Right atrium auricular region (tissue), 2 donors: ENCODE results near the gene GAK. TPM values are rescaled to one million over a fixed set of nuclear protein-coding genes. Genes with fewer than 3 reads are reported as not detected.

ENCODE experiments used
- DNase-seq: peaks from one replicate; pipeline ENCODE4 v3.0.0-alpha.2; 2019; ENCODE audit warnings: low spot score
- H3K27ac ChIP-seq, 2 donors: fragments of 200-600 bp; sonication (generic); 1 replicate in 1 of 2; 2 replicates in 1 of 2; pipeline ENCODE4 v1.5.1; 2016 to 2019
- H3K27me3 ChIP-seq, 2 donors: fragments of 200-600 bp; sonication (generic); one replicate each; pipeline versions ENCODE4 v1.5.1 to v1.6.0; 2017 to 2019
- H3K36me3 ChIP-seq: fragments of 200-600 bp; sonication (generic); one replicate; pipeline ENCODE4 v1.5.1; 2016
- H3K4me1 ChIP-seq, 2 donors: fragments of 200-600 bp; sonication (generic); one replicate each; pipeline versions ENCODE4 v1.5.1 to v1.6.0; 2017 to 2019
- H3K4me3 ChIP-seq, 2 donors: fragments of 200-600 bp; sonication (generic); 1 replicate in 1 of 2; 2 replicates in 1 of 2; pipeline ENCODE4 v1.5.1; 2017 to 2019; ENCODE audit warnings: mild to moderate bottlenecking in 1 of 2, moderate library complexity in 1 of 2
- H3K9me3 ChIP-seq, 2 donors: fragments of 200-600 bp; sonication (generic); one replicate each; pipeline ENCODE4 v1.5.1; 2019
- CTCF ChIP-seq, 2 donors: fragments of 200-600 bp; sonication (generic); IDR thresholded peaks; one replicate each; pipeline ENCODE4 v1.5.1; 2019; ENCODE audit warnings: antibody characterized with exemption in 2 of 2
- total RNA-seq, 2 donors: library from RNA; depleted of rRNA; stranded (reverse); fragments of >200 nt; gene quantifications; one replicate each; pipeline ENCODE4 v1.1.0, GENCODE V29; 2016

GAK gene
- total RNA-seq, 2 donors from 2014 or later, result 27.8 to 52.2 TPM

DNA sequence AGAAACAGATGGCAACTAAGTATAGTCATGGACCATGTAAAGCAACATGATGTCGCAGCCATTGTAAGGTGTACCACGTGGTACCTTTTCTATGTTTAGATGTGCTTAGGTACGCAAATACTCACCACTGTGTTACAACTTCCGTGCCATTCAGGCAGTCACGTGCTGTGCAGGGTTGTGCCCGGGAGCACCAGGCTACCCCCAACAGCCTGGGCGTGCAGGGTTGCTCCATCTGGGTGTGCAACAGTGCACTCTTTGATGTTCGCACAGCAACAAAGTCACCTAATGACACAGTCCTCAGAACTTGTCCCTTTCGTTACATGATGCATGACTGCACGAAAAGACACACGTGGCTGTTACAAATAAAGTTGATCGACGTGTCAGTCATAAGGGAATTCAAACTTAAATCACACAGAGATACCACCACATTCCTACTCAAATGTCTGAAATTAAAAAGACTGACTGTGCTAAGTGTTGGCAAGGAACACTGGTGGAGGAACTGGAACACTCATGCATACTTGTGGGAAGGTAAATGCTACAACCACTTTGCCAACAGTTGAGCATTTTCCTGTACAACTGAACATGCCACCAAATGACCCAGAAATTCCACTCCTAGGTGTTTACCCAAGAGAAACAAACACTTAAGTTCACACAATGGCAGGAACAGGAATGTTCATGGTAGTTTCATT lies 130.5 kb downstream of the GAK start:
- Histone ChIP-seq H3K36me3 (no peaks in the 10 kb centered on the region), H3K9me3 (peaks cover 0 to 6% of the 10 kb centered on the region in 2 donors), H3K27ac (no peak overlapping the region), H3K27me3 (no peaks in the 10 kb centered on the region), H3K4me3 (no peak overlapping the region), H3K4me1 (no peaks in the 10 kb centered on the region)
- DNase-seq, result no peak
- no peak for TF ChIP-seq CTCF (IDR thresholded peaks at IDR 0.05)

Other genes starting within 250 kb of the GAK start
- gene SLC49A3, start 243.2 kb downstream of the GAK start, total RNA-seq, result 10 to 100 TPM in 1 of 2 donors, 1 to 10 TPM in 1; 10.0 to 12.0 TPM
- gene PCGF3, start 226.5 kb downstream of the GAK start, total RNA-seq, result 10 to 100 TPM; 17.9 to 22.6 TPM
- 1 to 10 TPM in 1 of 2 donors, under 1 TPM in 1; 0.98 to 2.3 TPM for gene CPLX1, start 106.2 kb downstream of the GAK start, total RNA-seq
- 10 to 100 TPM; 20.2 to 24.0 TPM for gene TMEM175, start 144 bp upstream of the GAK start, total RNA-seq
- 1 to 10 TPM; 3.1 to 4.8 TPM for gene DGKQ, start 41.3 kb upstream of the GAK start, total RNA-seq
- 10 to 100 TPM in 1 of 2 donors, 1 to 10 TPM in 1; 8.9 to 10.2 TPM for gene IDUA, start 54.7 kb upstream of the GAK start, total RNA-seq
- gene SLC26A1, start 61.1 kb upstream of the GAK start, total RNA-seq, result not detected
- 10 to 100 TPM; 30.3 to 47.1 TPM for gene FGFRL1, start 79.3 kb upstream of the GAK start, total RNA-seq
- 1 to 10 TPM; 1.9 TPM for gene RNF212, start 181.2 kb upstream of the GAK start, total RNA-seq
- 10 to 100 TPM; 13.0 to 20.8 TPM for gene SPON2, start 240.3 kb upstream of the GAK start, total RNA-seq